Hepatocyte (in vitro differentiated cells): Measurements from ENCODE around the gene EEPD1. TPM values are rescaled to one million over a fixed set of nuclear protein-coding genes. Genes with fewer than 3 reads are reported as not detected.
"Not testable (repeated sequence)": the region's sequence is repeated elsewhere in the genome, so short reads cannot be mapped to it uniquely, and the experiment has no call there.

Experiments used
- DNase-seq: peaks from one replicate; pipeline ENCODE4 v3.0.0-alpha.2; 2016; ENCODE audit warnings: low spot score
- H2AFZ ChIP-seq: fragments of 200-600 bp; sonication (generic); 2 replicates; pipeline ENCODE4 v1.6.0; 2016; ENCODE audit warnings: antibody characterized with exemption, mild to moderate bottlenecking
- H3K27ac ChIP-seq: fragments of 200-600 bp; sonication (generic); 2 replicates; pipeline ENCODE4 v1.5.1; 2016; ENCODE audit warnings: mild to moderate bottlenecking
- H3K27me3 ChIP-seq: fragments of 200-600 bp; sonication (generic); 2 replicates; pipeline ENCODE4 v1.6.1; 2016
- H3K36me3 ChIP-seq: fragments of 200-600 bp; sonication (generic); replicated peaks from 2 replicates; pipeline ENCODE4 v1.5.1; 2016; ENCODE audit warnings: low read depth; ENCODE audit not compliant: insufficient read depth
- H3K4me1 ChIP-seq: fragments of 200-600 bp; sonication (generic); 2 replicates; pipeline ENCODE4 v1.5.1; 2016; ENCODE audit warnings: mild to moderate bottlenecking, moderate library complexity; ENCODE audit not compliant: insufficient read depth
- H3K4me2 ChIP-seq: fragments of 200-600 bp; sonication (generic); 2 replicates; pipeline ENCODE4 v1.6.0; 2016
- H3K4me3 ChIP-seq: fragments of 200-600 bp; sonication (generic); 2 replicates; pipeline ENCODE4 v1.5.1; 2016; ENCODE audit warnings: mild to moderate bottlenecking
- H3K79me2 ChIP-seq: fragments of 200-600 bp; sonication (generic); 2 replicates; pipeline ENCODE4 v1.6.0; 2017; ENCODE audit warnings: mild to moderate bottlenecking
- H3K9me2 ChIP-seq: fragments of 200-600 bp; sonication (generic); replicated peaks from 2 replicates; pipeline ENCODE4 v1.6.0; 2017; ENCODE audit warnings: mild to moderate bottlenecking; ENCODE audit not compliant: insufficient read depth
- H3K9me3 ChIP-seq: fragments of 200-600 bp; sonication (generic); 2 replicates; pipeline ENCODE4 v1.5.1; 2016; ENCODE audit warnings: low read depth, mild to moderate bottlenecking
- H4K20me1 ChIP-seq: fragments of 200-600 bp; sonication (generic); 2 replicates; pipeline ENCODE4 v1.6.0; 2016; ENCODE audit warnings: mild to moderate bottlenecking; ENCODE audit not compliant: insufficient read depth, poor library complexity, severe bottlenecking
- EZH2 ChIP-seq: fragments of 200-600 bp; sonication (generic); IDR thresholded peaks from 2 replicates; pipeline ENCODE4 v1.6.1; 2016; ENCODE audit warnings: antibody characterized with exemption, mild to moderate bottlenecking, borderline replicate concordance
- EZH2phosphoT487 ChIP-seq: fragments of 200-600 bp; sonication (generic); IDR thresholded peaks from one replicate; pipeline ENCODE4 v1.6.1; 2018; ENCODE audit warnings: antibody characterized with exemption, mild to moderate bottlenecking, low read depth, moderate library complexity; ENCODE audit not compliant: unreplicated experiment, severe bottlenecking
- WGBS: methylation state at CpG from one replicate; pipeline ENCODE4 v1.1.6; 2016; ENCODE audit warnings: low lambda C conversion rate; ENCODE audit errors: missing lambda C conversion rate; 5-methylcytosine and 5-hydroxymethylcytosine counted together
- polyA plus RNA-seq: library from polyadenylated mRNA; unstranded; fragments of >200 nt; fragmentation: Nextera tagmentation; extraction: Ambion mirVana; gene quantifications from 2 replicates; pipeline ENCODE4 v1.2.1, GENCODE V29; 2016
- total RNA-seq: library from RNA; depleted of rRNA; stranded (reverse); fragments of >200 nt; gene quantifications from 2 replicates; pipeline ENCODE4 v1.2.3, GENCODE V29; 2014
- TF ChIP-seq, protein P1 (sequence below): fragments of 200-600 bp; sonication (generic); IDR thresholded peaks from 2 replicates; pipeline ENCODE4 v1.5.1; 2016; ENCODE audit warnings: antibody characterized with exemption, mild to moderate bottlenecking; ENCODE audit not compliant: poor library complexity

EEPD1 gene
- total and polyA plus RNA-seq, 2 experiments from 2014 or later, result 7.7 to 14.2 TPM

- H3K9me3 ChIP-seq, H3K36me3 ChIP-seq, H3K4me2 ChIP-seq, H4K20me1 ChIP-seq, H3K27ac ChIP-seq, DNase-seq, H3K79me2 ChIP-seq, H3K27me3 ChIP-seq, H2AFZ ChIP-seq, H3K9me2 ChIP-seq, H3K4me3 ChIP-seq, H3K4me1 ChIP-seq: not testable (repeated sequence)
- 93% methylated on average over 1 of the region's 1 CpG for WGBS
Observed at GRCh38 chr7:36244001-36244400, 90.9 kb downstream of the EEPD1 start.

DNA sequence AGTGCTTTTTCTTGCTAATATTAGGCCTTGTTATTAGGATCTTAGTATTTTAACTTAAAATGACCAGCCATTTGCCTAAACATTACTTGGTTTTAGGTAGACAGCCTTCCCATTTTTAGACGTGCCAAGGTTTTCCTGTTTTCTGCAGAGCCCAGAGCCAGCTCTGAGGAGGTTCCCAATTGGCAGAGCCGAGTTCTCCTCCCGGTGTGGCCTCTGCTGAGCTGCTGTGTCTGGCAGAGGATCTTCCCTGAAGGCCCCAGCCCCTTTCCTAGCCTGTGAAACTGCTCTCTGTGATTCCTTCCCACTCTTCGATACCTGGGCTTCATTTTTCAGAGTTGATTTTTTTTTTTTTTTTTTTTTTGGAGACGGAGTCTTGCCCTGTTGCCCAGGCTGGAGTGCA lies 91.4 kb downstream of the EEPD1 start:
- DNase-seq, result no peak
- H3K79me2 ChIP-seq, result no peaks in the 10 kb centered on the region
- H3K27me3 ChIP-seq, result no peaks in the 10 kb centered on the region
- H2AFZ ChIP-seq, result no peak overlapping the region
- H3K4me3 ChIP-seq, result no peak overlapping the region
- H3K9me2 ChIP-seq, result no peaks in the 10 kb centered on the region
- no peaks in the 10 kb centered on the region for H3K9me3 ChIP-seq
- no peaks in the 10 kb centered on the region for H3K4me1 ChIP-seq
- no peak overlapping the region for H3K4me2 ChIP-seq
- TF ChIP-seq, protein P1, sequence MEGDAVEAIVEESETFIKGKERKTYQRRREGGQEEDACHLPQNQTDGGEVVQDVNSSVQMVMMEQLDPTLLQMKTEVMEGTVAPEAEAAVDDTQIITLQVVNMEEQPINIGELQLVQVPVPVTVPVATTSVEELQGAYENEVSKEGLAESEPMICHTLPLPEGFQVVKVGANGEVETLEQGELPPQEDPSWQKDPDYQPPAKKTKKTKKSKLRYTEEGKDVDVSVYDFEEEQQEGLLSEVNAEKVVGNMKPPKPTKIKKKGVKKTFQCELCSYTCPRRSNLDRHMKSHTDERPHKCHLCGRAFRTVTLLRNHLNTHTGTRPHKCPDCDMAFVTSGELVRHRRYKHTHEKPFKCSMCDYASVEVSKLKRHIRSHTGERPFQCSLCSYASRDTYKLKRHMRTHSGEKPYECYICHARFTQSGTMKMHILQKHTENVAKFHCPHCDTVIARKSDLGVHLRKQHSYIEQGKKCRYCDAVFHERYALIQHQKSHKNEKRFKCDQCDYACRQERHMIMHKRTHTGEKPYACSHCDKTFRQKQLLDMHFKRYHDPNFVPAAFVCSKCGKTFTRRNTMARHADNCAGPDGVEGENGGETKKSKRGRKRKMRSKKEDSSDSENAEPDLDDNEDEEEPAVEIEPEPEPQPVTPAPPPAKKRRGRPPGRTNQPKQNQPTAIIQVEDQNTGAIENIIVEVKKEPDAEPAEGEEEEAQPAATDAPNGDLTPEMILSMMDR, result no peak
- TF ChIP-seq EZH2 (no peak), EZH2phosphoT487 (no peak)
- H4K20me1 ChIP-seq, result no peaks in the 10 kb centered on the region
- no peaks in the 10 kb centered on the region for H3K36me3 ChIP-seq
- no peak overlapping the region for H3K27ac ChIP-seq
- 75% methylated on average over 4 of the region's 5 CpGs for WGBS

GRCh38 chr7:36245684-36246299 lies 92.7 kb downstream of the EEPD1 start:
- no peak for DNase-seq
- Histone ChIP-seq H3K79me2 (no peaks in the 10 kb centered on the region), H2AFZ (no peak overlapping the region), H3K27me3 (no peaks in the 10 kb centered on the region), H3K4me1 (no peaks in the 10 kb centered on the region), H3K4me2 (no peak overlapping the region), H3K27ac (no peak overlapping the region), H4K20me1 (no peaks in the 10 kb centered on the region), H3K36me3 (no peaks in the 10 kb centered on the region), H3K4me3 (no peak overlapping the region), H3K9me2 (no peaks in the 10 kb centered on the region), H3K9me3 (no peaks in the 10 kb centered on the region)
- 95% methylated on average over 4 of the region's 4 CpGs for WGBS
- no peak for TF ChIP-seq EZH2phosphoT487
- no peak for TF ChIP-seq EZH2
- TF ChIP-seq, protein P1, result no peak

- DNase-seq, result no peak
- H3K27ac ChIP-seq, result no peak overlapping the region
- H3K4me1 ChIP-seq, result no peaks in the 10 kb centered on the region
- no peaks in the 10 kb centered on the region for H3K79me2 ChIP-seq
- H3K4me2 ChIP-seq, result no peak overlapping the region
- no peaks in the 10 kb centered on the region for H3K9me2 ChIP-seq
- TF ChIP-seq, protein P1, result no peak
- TF ChIP-seq EZH2phosphoT487 (no peak), EZH2 (no peak)
- no peak overlapping the region for H2AFZ ChIP-seq
- H3K9me3 ChIP-seq, result no peaks in the 10 kb centered on the region
- 80% methylated on average over 5 of the region's 5 CpGs for WGBS
- no peak overlapping the region for H3K4me3 ChIP-seq
- no peaks in the 10 kb centered on the region for H3K27me3 ChIP-seq
- no peaks in the 10 kb centered on the region for H4K20me1 ChIP-seq
- H3K36me3 ChIP-seq, result no peaks in the 10 kb centered on the region
Observed at GRCh38 chr7:36249091-36249490, 96.0 kb downstream of the EEPD1 start.
